Stimulated activated CD8-positive, alpha-beta memory T cell treated with anti-CD3 and anti-CD28 coated beads, Interleukin-7, amount 100 ng/mL, for 1 hour (primary cell): Measurements from ENCODE around the gene POLR2L.

Source experiments
- DNase-seq, 2 donors: peaks; one replicate each; pipeline ENCODE4 v3.0.0-alpha.2; 2020; ENCODE audit warnings: low read depth in 2 of 2

POLR2L gene

DNA sequence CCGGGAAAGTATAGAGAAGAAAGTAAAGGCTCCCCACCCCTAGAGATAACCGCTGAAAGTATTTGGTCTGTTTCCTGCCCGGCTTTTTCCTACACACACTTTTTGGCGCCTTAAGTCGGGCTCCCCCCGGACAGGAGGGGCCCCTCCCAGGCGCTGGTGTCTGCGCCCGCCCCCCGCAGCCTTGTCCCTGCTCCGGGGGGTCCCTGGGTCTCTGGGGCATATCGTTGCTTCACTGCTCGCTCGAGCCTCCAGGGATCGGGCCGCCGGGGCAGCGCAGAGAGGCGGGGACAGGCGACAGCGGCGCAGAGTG, 15.5 kb downstream of the POLR2L start:
- DNase-seq = no peak

DNA sequence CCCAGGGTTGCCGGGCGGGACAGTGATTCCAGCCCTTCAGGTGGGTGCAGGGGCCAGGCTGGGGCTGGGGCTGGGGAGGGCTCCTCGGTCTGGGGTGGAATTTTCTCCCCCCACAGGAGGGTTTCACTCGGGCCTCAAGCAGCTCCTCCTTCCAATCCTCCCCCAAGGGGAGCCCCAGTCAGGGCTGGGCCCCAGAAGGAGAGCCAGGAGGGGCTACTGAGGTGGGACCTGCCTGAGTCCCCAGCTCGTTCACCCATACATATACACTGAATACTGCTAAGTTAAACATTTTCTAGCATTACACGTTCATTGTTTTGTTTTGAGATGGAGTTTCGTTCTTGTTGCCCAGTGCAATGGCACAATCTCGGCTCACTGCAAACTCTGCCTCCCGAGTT, 16.1 kb downstream of the POLR2L start:
- DNase-seq = no peak

DNA sequence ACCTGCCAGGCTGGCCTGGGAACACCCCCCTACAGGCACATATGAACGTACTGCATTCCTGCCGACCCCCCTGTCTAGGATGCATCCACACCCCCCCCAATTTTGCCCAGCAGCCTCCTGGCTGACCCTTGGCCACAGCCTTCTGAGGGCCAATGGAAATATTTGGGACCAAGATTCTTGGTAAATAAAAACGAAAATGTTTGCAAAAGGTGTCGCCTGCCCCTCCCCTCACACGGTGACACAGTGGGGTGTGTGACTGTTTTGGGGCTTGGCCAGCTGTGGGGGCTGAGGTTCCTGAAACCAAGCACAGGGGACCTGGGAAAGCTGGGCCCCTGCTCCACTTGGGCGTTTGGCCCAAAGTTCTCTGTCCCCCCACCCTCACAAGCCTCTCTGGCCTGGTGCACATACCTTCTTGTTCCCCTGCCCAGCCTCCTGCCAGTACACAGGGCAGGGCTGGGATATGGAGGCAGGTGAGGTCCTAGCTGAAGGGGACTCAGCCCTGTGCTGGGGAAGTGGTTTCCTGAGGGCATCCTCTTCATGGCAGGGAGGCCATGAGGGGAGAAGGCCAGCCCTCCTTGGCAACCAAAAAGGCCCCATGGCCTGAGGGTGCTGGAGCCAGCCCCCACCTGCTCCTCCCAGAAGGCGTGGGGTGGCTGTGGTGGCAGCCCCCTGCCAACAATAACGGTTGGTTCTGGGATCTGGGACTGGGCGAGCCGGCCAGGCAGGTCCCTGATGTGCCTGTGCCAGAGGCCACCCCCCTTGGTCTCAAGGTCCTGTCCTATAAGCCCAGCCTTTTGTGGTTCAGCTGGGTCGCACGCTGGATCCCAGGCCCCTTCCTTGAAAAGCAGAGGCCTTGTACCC, 16.7 kb downstream of the POLR2L start:
- no peak for DNase-seq

DNA sequence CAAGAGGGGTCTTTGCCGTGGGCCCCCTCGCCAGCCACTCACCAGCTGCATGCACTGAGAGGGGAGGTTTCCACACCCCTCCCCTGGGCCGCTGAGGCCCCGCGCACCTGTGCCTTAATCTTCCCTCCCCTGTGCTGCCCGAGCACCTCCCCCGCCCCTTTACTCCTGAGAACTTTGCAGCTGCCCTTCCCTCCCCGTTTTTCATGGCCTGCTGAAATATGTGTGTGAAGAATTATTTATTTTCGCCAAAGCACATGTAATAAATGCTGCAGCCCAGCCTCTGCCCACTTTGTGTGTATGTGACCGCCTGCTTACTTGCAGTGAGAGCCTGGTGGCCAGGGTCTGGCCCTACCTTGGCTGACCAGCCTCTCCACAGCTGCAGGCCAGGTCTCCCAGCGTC, 17.4 kb downstream of the POLR2L start:
- DNase-seq = no peak

DNA sequence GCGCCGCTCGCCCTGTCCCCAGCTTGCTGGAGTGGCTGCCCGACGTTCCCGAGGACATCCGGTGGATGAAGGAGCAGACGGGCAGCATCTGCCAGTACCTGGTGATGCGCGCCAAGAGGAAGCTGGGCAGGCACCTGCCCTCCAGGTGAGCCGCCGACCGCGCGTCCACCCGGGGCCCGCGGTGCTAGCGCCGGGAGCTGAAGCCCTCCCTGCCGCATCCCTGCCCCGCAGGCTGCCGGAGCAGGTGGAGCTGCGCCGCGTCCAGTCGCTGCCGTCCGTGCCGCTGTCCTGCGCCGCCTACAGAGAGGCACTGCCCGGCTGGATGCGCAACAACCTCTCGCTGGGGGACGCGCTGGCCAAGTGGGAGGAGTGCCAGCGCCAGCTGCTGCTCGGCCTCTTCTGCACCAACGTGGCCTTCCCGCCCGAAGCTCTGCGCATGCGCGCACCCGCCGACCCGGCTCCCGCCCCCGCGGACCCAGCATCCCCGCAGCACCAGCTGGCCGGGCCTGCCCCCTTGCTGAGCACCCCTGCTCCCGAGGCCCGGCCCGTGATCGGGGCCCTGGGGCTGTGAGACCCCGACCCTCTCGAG, 17.9 kb downstream of the POLR2L start:
- DNase-seq = no peak

DNA sequence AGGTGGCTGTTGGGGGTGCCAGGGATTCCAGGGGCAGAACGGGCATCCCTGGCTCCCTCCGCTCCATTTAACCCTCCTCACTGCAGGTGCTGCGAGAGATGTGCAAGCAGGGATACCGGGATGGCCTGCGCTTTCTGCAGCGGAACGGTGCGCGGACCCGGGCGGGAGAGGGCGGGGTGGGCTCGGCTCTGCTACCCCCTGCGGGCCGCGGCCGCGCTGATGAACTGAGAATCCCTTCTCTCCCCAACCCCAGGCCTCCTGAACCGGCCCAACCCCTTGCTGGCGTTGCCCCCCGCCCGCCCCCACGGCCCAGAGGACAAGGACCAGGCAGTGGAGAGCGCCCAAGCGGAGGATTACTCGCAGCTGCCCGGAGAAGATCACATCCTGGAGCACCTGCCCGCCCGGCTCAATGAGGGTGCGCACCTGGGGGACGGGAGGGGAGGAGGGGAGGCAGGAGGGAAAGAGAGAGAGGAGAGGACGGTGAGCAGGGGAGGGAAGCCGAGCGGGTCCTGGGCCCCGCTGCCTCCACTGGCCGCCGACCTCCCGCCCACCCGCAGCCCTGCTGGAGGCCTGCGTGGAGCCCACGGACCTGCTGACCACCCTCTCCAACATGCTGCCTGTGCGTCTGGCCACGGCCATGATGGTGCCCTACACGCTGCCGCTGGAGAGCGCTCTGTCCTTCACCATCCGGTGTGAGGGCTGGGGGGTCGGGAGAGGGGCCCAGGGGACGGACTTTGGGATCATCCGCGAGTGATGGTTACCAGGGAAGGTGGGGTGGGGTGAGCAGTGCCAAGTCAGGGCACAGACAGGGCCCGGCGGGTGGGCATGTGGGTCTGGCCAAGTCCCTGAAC, 18.7 kb downstream of the POLR2L start:
- no peak for DNase-seq

DNA sequence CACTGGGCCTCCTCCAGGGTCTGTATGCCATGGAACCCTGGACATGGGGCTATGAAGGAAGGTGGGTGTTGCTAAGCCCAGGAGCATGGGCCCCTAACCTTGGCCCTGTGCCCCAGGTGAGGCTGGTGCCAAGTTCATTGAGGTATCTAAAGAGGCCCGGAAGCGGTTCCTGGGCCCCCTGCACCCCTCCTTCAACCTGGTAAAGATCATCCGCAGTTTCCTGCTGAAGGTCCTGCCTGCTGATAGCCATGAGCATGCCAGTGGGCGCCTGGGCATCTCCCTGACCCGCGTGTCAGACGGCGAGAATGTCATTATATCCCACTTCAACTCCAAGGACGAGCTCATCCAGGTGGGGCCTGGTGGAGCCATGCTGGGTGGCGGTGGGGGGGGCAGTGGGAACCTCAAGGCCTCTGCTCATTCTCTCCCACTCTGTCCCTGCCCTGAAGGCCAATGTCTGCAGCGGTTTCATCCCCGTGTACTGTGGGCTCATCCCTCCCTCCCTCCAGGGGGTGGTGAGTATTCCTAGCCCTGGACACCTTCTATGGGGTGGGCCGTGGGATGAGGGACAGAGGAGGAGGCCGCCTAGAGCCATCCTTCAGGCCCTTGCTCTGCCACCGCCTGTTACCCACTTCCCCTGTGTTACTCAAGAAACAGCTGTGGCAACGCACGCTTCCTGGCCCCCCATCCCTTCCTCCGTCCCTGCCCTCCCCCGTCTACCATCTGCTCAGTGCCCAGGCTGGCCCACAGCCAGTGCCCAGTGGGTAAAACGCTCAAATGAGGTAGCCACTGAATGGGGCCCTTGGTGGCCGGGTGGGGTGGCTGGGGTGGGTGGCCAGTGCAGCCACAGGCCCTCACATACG, 20.6 kb downstream of the POLR2L start:
- DNase-seq = no peak

DNA sequence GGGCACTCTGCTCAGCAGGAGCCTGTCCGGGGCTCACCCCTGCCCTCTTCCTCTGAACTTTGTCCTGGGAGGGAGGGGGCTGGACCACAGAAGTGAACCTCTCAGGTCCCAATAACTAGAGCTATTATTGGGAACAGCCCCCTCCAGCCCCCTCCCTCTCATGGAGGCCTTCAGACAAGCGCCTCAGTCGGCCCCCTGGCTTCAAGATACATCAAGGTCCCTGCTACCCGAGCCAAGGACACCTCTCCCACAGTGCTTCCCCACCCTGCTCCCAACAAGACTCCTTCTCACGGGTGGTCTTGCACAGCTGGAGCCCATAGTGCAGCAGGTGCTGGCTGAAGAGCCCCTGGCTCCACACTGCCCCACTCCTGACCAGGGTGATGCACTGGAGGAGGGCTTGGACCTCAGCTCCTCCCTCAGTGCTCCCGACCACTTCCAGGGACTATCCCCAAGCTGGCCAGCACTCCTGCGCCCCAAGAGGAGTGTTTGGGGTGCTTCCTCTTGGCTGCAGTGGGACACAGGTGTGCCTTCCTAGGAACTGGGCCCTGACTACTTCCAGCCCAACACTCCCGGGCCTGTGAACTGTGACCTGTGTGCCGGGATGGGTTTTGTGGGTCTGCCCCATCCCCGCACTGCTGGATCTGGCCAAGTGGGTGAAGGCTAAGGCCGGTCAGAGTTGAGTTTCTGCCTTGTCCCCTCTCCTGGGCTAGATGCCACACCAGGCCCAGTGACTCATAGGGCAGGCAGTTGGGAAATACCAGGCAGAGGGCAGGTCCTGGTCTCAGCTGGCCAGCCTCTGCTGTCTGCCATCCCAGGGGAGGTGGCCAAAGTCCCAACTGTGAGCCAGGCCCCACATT, 21.4 kb downstream of the POLR2L start:
- DNase-seq = no peak

DNA sequence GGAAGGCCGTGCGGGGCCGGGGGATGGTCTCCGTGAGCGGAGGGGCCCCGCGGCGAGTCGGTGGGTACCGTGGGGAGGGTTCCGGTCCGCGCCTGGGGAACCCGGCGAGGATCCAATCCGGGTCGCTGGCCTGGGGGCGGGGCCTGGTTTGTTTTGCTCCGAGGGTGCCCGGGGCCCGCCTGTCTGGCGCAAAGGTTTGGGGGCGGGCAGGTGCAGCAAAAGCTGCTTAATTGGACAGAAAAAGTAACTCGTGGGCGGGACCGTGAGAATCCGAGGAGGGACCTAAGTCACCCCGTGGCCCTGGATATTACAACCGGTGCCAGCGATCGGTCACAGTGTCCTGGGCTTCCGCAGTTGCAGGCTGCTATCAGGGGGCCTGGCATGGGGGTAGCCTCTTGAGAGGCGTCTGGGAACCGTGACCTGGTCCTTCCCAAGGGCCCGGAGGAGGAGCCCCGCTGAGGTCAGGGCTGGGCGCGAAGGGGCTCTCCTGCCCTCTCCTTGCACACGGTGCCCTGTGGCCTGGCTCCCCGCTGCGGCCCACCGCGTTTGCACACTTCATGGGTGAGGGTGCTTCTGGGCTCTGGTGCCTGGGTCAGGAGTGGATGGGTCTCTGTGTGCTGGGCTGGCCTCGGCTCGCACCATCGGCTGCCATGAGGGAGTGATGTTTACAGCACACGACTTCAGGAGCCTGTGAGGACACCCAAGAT, 22.2 kb downstream of the POLR2L start:
- DNase-seq = peak; percentile 87 to 90

DNA sequence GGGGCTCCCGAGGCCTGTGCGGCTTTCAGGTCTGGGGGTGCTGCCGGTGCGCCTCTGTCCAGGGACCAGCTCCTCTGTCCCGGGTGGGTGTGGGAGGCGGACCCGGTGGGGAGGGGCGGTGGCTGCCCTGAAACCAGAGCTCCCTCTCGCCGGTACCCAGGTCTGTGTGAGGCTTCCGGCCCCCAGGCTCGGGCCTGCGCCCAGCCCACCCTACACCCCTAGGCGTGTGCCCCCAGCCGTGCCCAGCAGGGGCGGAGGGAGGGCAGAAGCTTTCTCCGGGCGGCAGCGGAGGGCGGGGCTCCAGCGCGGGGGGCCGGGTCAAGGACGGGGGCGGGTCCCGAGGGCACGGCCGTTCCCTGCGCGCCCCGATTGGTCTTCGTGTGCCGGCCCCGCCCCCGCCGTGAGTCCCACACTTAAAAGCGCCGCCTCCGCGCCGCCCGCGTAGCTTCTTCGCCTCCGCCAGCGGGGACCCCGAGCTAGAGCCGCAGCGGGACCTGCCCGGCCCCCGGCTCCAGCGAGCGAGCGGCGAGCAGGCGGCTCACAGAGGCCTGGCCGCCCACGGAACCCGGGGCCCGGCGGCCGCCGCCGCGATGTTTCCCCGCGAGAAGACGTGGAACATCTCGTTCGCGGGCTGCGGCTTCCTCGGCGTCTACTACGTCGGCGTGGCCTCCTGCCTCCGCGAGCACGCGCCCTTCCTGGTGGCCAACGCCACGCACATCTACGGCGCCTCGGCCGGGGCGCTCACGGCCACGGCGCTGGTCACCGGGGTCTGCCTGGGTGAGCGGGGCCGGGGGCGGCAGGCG, 23.0 kb downstream of the POLR2L start:
- peak; percentile 83 to 88 for DNase-seq

DNA sequence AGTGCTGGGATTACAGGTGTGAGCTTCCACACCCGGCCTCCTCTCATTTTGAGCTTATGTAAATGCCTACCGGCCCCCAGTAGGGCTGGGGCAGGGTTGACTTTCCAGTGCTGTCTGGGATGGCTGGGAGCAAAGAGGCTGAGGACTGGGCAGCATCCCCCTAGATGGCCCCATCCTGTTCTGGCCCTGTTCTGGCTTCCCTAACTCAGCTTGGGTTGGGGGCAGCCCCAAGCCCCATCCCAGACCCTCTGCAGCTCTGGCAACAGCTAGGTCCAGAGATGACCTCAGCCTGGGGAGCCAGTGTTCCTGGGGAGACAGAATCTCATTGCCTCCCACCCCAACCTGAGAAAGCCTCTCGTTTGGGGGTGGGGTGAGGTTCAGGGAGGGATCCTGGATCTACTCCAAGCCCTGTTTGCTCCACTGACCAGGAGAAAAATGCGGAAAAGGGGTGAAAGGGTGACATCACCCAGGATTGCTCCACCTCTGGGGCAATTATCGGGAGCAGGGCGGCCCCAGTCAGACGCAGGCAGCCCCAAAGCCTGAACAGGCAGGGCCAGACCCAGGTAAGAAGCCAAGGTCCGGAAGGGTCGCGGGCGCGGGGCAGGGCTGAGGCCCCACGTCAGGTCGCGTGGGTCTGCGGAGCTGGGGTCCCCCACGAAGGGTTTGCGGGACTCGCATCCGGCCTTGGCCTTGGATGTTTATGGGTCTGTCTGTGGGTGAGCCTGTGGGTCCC, 23.8 kb downstream of the POLR2L start, which contains the start of gene PNPLA2:
TSS of gene PNPLA2 (plus strand) at position 519 of the 733 bp plus-strand sequence. CDS start 805 bp downstream, outside the sequence.
- no peak for DNase-seq

DNA sequence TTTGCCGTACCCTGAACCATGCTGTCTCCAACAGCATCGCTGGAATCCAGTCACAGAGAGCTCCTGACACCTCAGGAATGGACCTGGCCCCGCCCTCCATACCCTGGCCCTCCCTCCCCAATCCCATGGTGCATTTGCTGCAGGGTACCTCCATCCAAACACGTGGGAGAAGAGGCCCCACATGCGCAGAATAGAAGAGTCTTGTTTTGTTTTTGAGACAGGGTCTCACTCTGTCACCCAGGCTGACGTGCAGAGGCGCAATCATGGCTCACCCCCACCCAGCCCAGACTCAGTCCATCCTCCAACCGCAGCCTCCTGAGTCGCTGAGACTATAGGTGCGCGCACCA, 25.9 kb downstream of the POLR2L start:
- DNase-seq = no peak

DNA sequence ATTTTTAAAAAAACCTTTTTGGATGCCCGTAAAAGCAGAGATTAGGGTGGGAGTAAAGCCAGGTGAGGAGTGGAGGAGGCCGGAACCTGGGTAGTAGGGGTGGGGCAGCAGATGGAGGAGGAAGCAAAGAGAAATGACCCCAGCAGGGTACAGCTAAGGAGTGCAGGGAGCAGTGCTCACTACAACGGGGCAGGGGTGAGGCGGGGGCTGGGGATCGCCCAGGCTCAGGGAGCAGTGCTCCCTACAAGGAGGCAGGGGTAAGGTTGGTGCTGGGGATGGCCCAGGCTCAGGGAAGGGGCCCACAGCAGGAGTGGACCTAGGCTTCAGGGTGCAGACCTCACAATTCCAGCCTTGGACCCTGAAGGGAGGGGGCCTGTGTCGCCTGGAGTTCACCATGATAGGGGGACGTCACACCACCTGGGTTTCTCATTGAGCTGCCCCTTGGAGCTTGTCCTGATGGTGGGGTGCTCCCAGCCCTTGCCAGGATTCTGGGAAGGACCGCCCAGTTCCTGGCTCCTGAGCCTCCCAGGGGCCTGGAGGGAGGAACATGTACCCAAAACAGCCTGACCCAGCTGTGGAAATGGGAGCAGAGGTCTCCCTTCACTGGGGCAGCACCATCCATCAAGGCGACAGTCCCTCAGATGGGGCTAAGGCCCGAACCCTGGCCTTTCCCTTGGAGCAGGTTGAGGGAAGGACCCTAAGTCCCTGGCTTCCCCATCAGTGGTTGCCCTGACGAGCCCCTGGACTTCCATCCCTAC, 26.5 kb downstream of the POLR2L start:
- no peak for DNase-seq

DNA sequence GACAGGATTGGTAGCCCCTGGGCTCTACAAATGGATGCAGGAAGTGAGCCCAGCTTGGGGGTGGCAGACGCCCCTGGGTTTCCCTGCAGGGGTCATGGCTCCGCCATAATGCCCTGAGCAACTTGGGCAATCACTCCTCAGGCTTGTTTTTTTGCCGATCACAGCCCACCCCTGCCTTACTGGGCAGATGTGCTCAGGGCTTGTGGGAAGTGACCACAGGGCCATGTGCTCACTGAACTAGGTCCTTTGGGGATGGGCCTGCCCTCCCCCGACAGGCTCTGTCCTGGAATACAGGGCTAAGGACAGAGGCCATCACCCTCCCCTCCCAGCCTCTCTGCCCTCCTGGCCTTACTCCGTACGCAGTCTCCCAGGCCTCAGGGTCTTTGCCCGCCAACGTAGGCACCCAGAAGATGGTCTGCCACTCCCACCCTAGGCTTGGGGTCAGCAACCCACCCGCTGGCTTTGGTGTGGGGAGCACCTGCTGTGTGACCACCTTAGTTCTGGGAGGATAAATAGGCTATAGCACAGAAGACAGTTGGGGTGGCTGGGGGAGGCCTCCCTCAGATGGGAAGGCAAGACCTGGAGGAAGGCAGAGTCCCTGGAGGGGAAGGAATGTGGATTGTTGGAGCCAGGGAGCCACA, 28.8 kb downstream of the POLR2L start:
- no peak for DNase-seq

DNA sequence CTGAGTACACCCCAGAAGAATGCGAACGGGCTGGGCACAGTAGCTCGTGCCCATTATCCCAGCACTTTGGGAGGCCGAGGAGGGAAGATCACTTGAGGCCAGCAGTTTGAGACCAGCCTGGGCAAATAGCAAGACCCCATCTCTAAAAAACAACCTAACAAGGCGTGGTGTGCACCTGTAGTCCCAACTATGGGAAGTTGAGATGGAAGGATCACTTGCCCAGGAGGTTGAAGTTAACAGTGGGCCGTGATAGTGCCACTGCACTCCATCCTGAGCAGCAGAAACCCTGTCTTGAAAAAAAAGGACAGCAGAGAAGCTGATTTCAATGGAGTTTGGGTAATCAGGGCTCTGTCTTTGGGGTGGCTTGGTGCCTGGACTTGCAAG, 29.3 kb downstream of the POLR2L start:
- no peak for DNase-seq

DNA sequence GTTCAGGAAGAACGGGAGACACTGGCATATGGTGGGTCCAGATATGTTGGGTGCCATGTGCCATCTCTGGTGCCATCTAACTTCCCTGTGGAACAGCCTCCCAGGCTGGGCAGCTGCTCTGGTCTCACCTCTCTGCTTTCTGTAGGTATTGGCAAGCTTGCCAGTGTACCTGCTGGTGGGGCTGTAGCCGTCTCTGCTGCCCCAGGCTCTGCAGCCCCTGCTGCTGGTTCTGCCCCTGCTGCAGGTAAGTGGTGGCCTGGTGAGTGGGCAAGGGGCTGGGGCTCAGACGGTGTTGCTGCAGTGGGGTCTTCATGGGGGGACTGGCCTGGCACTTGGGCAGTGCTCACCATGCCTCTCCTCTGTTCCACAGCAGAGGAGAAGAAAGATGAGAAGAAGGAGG, 29.9 kb downstream of the POLR2L start:
- no peak for DNase-seq

DNA sequence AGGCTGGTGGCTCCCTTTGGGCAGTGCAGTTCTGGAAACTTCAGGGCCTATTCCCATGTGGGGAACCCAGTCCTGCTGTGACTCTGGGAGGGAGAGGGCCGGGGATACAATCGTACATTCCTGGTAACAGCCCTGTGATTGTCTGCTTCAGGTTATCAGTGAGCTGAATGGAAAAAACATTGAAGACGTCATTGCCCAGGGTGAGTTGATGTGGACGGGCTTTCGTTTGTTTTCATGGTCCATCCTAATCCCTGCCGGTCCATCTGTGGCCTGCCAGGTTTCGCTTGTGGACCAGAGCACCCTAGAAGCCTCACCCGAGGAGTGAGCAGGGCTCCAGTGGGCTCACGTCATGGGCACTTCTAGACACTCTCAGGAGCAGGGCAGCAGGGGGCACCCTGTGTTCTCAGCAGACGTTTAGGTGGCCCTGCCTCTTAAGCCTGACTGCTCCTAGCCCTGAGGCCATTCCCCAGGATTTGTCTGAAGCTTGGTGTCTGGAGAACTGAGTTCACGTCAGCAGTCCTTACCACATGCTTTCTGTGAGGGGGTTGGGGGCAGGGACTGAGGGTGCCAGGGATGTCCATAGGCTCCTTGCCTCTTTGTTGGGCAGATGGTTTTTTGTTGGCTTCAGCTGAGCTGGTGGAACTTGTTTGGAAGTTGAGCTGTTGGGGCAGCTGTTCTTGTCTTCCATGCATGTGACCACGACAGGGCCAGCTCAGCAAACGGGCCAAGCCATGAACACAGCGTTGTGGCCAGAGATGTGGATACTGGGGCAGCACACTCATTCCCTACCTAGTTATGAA, 30.7 kb downstream of the POLR2L start:
- no peak for DNase-seq
